H1 (cell line): ENCODE data around the gene DMWD. TPM values are rescaled to one million over a fixed set of nuclear protein-coding genes. Genes with fewer than 3 reads are reported as not detected.

ENCODE experiments used
- CTCF ChIA-PET: fragments of 300-600 bp; sonication (Branson Sonifier 250); formaldehyde crosslinking; loops from one replicate; lab custom pipeline; 2021; ENCODE audit not compliant: partially characterized antibody; lab: Charles Lee
- POLR2A ChIA-PET: fragments of 300-600 bp; sonication (Branson Sonifier 250); formaldehyde crosslinking; loops from one replicate; lab custom pipeline; 2021; ENCODE audit warnings: inconsistent platforms; ENCODE audit not compliant: partially characterized antibody; lab: Charles Lee
- DNase-seq, 2 experiments: peaks; one replicate each; pipeline versions ENCODE4 v3.0.0 to v3.0.0-alpha.2; 2010 to 2022; ENCODE audit warnings: low spot score in 2 of 2, low read depth in 1 of 2, mixed read lengths in 1 of 2
- FAIRE-seq: peaks from 2 replicates; lab custom pipeline; 2011; peaks lifted over from hg19 to GRCh38; lab: Jason Lieb, UNC
- H2AFZ ChIP-seq: 2 replicates; pipeline ENCODE4 v1.8.1; 2012; ENCODE audit warnings: low read length, inconsistent platforms
- H2AK5ac ChIP-seq: 2 replicates; pipeline ENCODE4 v1.6.1; 2013; ENCODE audit warnings: low read depth, low read length
- H2BK120ac ChIP-seq: replicated peaks from 2 replicates; pipeline ENCODE3; 2013; ENCODE audit warnings: low read depth, low read length, inconsistent platforms
- H2BK12ac ChIP-seq: 2 replicates; pipeline ENCODE4 v1.6.1; 2013; ENCODE audit warnings: low read depth, low read length
- H2BK15ac ChIP-seq: 2 replicates; pipeline ENCODE4 v1.6.1; 2013; ENCODE audit warnings: low read length
- H2BK20ac ChIP-seq: 2 replicates; pipeline ENCODE4 v1.6.1; 2013; ENCODE audit warnings: low read length
- H2BK5ac ChIP-seq: 2 replicates; pipeline ENCODE4 v1.6.1; 2013; ENCODE audit warnings: low read depth, low read length
- H3K14ac ChIP-seq: 2 replicates; pipeline ENCODE4 v1.6.1; 2013; ENCODE audit warnings: inconsistent platforms; ENCODE audit not compliant: insufficient read length
- H3K18ac ChIP-seq: 2 replicates; pipeline ENCODE4 v1.6.1; 2013; ENCODE audit warnings: low read length; ENCODE audit errors: extremely low read depth
- H3K23ac ChIP-seq: 2 replicates; pipeline ENCODE4 v1.6.1; 2013; ENCODE audit warnings: inconsistent platforms; ENCODE audit not compliant: insufficient read length
- H3K23me2 ChIP-seq: 2 replicates; pipeline ENCODE4 v1.6.1; 2013; ENCODE audit warnings: low read depth, low read length
- H3K27ac ChIP-seq: 2 replicates; pipeline ENCODE4 v1.6.1; 2011; ENCODE audit warnings: low read depth, low read length, inconsistent platforms
- H3K27me3 ChIP-seq, 4 experiments: replicated peaks in 1 of 4; 1 replicate in 1 of 4; 2 replicates in 3 of 4; pipeline versions ENCODE4 v1.6.1 to v1.8.1; 2011 to 2013; ENCODE audit warnings: low read length in 3 of 4, mild to moderate bottlenecking in 3 of 4, inconsistent platforms in 2 of 4, mixed read lengths in 2 of 4, moderate library complexity in 1 of 4; ENCODE audit not compliant: control insufficient read depth in 3 of 4, insufficient read depth in 3 of 4; ENCODE audit errors: extremely low read depth in 1 of 4
- H3K36me3 ChIP-seq, 4 experiments: 2 replicates each; pipeline versions ENCODE4 v1.6.1 to v1.8.1; 2011 to 2013; ENCODE audit warnings: mild to moderate bottlenecking in 4 of 4, low read length in 3 of 4, moderate library complexity in 2 of 4, control low read depth in 1 of 4, inconsistent platforms in 1 of 4; ENCODE audit not compliant: insufficient read depth in 4 of 4, control insufficient read depth in 2 of 4
- H3K4ac ChIP-seq: replicated peaks from 2 replicates; pipeline ENCODE3; 2013; ENCODE audit warnings: low read length, low read depth, mixed read lengths, inconsistent platforms; ENCODE audit not compliant: insufficient read length
- H3K4me1 ChIP-seq, 4 experiments: replicated peaks in 1 of 4; 1 replicate in 1 of 4; 2 replicates in 3 of 4; pipeline versions ENCODE4 v1.6.1 to v1.8.1; 2011 to 2013; ENCODE audit warnings: low read length in 3 of 4, inconsistent platforms in 2 of 4, mixed read lengths in 1 of 4; ENCODE audit not compliant: insufficient read depth in 4 of 4, control insufficient read depth in 3 of 4
- H3K4me2 ChIP-seq, 2 experiments: 2 replicates each; pipeline versions ENCODE4 v1.6.1 to v1.8.1; 2011 to 2013; ENCODE audit warnings: low read depth in 2 of 2, low read length in 2 of 2, control low read depth in 1 of 2, inconsistent platforms in 1 of 2, mild to moderate bottlenecking in 1 of 2; ENCODE audit not compliant: insufficient read depth in 1 of 2
- H3K4me3 ChIP-seq, 4 experiments: fragments of 200-600, 300-600 bp in 1 of 4; sonication (generic), shearing (Covaris generic), sonication (Bioruptor Twin) in 1 of 4; 2 replicates each; pipeline versions ENCODE4 v1.5.1 to v1.8.1; 2011 to 2016; ENCODE audit warnings: low read length in 4 of 4, low read depth in 3 of 4, control low read depth in 2 of 4, inconsistent platforms in 2 of 4, mild to moderate bottlenecking in 2 of 4, mixed read lengths in 1 of 4, moderate library complexity in 1 of 4; ENCODE audit not compliant: insufficient read depth in 2 of 4; ENCODE audit errors: extremely low read depth in 1 of 4
- H3K56ac ChIP-seq: replicated peaks from 2 replicates; pipeline ENCODE3; 2013; ENCODE audit warnings: low read depth, mild to moderate bottlenecking, mixed read lengths, low read length, inconsistent platforms; ENCODE audit not compliant: insufficient read length
- H3K79me1 ChIP-seq: 2 replicates; pipeline ENCODE4 v1.6.1; 2013; ENCODE audit warnings: low read depth, low read length, control low read depth
- H3K79me2 ChIP-seq, 2 experiments: 2 replicates each; pipeline versions ENCODE4 v1.6.1 to v1.8.1; 2012 to 2013; ENCODE audit warnings: low read length in 2 of 2, mild to moderate bottlenecking in 2 of 2, inconsistent platforms in 1 of 2; ENCODE audit not compliant: insufficient read depth in 2 of 2, control insufficient read depth in 1 of 2
- H3K9ac ChIP-seq, 4 experiments: replicated peaks in 1 of 4; 1 replicate in 1 of 4; 2 replicates in 3 of 4; pipeline versions ENCODE4 v1.6.1 to v1.8.1; 2011 to 2013; ENCODE audit warnings: low read depth in 3 of 4, low read length in 3 of 4, control low read depth in 2 of 4, mild to moderate bottlenecking in 2 of 4, moderate library complexity in 2 of 4, inconsistent platforms in 1 of 4; ENCODE audit errors: extremely low read depth in 1 of 4
- H3K9me3 ChIP-seq, 2 experiments: 2 replicates each; pipeline versions ENCODE4 v1.6.1 to v1.8.1; 2012 to 2013; ENCODE audit warnings: mild to moderate bottlenecking in 2 of 2, moderate library complexity in 2 of 2, control low read depth in 1 of 2, inconsistent platforms in 1 of 2, low read depth in 1 of 2, low read length in 1 of 2, mixed read lengths in 1 of 2; ENCODE audit not compliant: insufficient read depth in 2 of 2
- H4K20me1 ChIP-seq, 2 experiments: replicated peaks in 1 of 2; 2 replicates each; pipeline versions ENCODE3 to v1.8.1; 2011 to 2013; ENCODE audit warnings: inconsistent platforms in 2 of 2, low read length in 2 of 2, mild to moderate bottlenecking in 1 of 2; ENCODE audit not compliant: insufficient read depth in 2 of 2, control insufficient read depth in 1 of 2
- H4K5ac ChIP-seq: 2 replicates; pipeline ENCODE4 v1.6.1; 2013; ENCODE audit warnings: low read length, low read depth, mixed read lengths, inconsistent platforms; ENCODE audit not compliant: insufficient read length
- H4K8ac ChIP-seq: 2 replicates; pipeline ENCODE4 v1.8.0; 2013; ENCODE audit warnings: mild to moderate bottlenecking, moderate library complexity, low read length, inconsistent platforms; ENCODE audit not compliant: insufficient read depth; ENCODE audit errors: extremely low read depth
- H4K91ac ChIP-seq: replicated peaks from 2 replicates; pipeline ENCODE3; 2013; ENCODE audit warnings: low read length, mixed read lengths, inconsistent platforms; ENCODE audit not compliant: insufficient read length
- BRCA1 ChIP-seq: IDR thresholded peaks from 2 replicates; pipeline ENCODE4 v1.6.1; 2012; ENCODE audit warnings: low read depth, low read length, improper control_type of control experiment
- SP2 ChIP-seq: IDR thresholded peaks from 2 replicates; pipeline ENCODE4 v1.6.1; 2012; ENCODE audit warnings: mild to moderate bottlenecking, low read length, inconsistent platforms
- WGBS, 2 experiments: shearing (Covaris generic) in 1 of 2; methylation state at CpG; one replicate each; pipeline versions ENCODE4 v1.1.6 to v1.1.7; 2013 to 2015; ENCODE audit warnings: low lambda C conversion rate in 2 of 2, mixed read lengths in 2 of 2, inconsistent platforms in 1 of 2, low coverage in 1 of 2, missing lambda C conversion rate in 1 of 2; ENCODE audit not compliant: insufficient replicate concordance in 2 of 2, insufficient coverage in 1 of 2, insufficient read length in 1 of 2; ENCODE audit errors: extremely low coverage in 1 of 2, missing lambda C conversion rate in 1 of 2; 5-methylcytosine and 5-hydroxymethylcytosine counted together
- polyA plus RNA-seq, 7 experiments: library from polyadenylated mRNA; depleted of rRNA in 3 of 7; stranded (reverse) in 5 of 7; unstranded in 2 of 7; fragments of >200 nt in 5 of 7; fragments of 200-250 nt in 2 of 7; gene quantifications; 1 replicate in 5 of 7; 2 replicates in 1 of 7; 4 replicates in 1 of 7; pipeline versions ENCODE4 v1.2.1 to v1.2.3, GENCODE V29; 2011 to 2013; ENCODE audit warnings: missing spikeins in 2 of 7, mixed read lengths in 2 of 7
- total RNA-seq: library from RNA; stranded (reverse); fragmentation: NEBNext Ultra II Directional; extraction: Animal tissue kit (Norgen Biotek cat#: 25700); gene quantifications from 2 replicates; pipeline ENCODE4 v1.2.1, GENCODE V29; 2021

The DMWD gene
- total and polyA plus RNA-seq, 2 of the 8 experiments (the other 6 are each of a cell fraction or from before 2014, with no cell fraction given): 13.6 to 41.0 TPM

- Histone ChIP-seq H3K23ac (no peak overlapping the region), H2AFZ (no peak overlapping the region), H2BK12ac (no peak overlapping the region), H4K20me1 (peaks cover 2 to 12% of the 10 kb centered on the region in 2 experiments), H3K9ac (no peak overlapping the region), H2BK120ac (no peak overlapping the region), H4K8ac (no peak overlapping the region), H3K18ac (no peak overlapping the region), H3K14ac (no peak overlapping the region), H2BK15ac (no peak overlapping the region), H3K4me1 (peaks cover 0 to 16% (median 12%) of the 10 kb centered on the region in 4 experiments; a peak in 6 of 7 replicates), H2BK5ac (no peak overlapping the region), H3K23me2 (peaks cover 4% of the 10 kb centered on the region; the same call in 1 of the 2 replicates), H3K4ac (peak overlapping the region; percentile 7), H3K56ac (no peak overlapping the region), H3K4me3 (no peak overlapping the region), H3K27me3 (no peaks in the 10 kb centered on the region), H3K79me1 (no peaks in the 10 kb centered on the region; the same call in 1 of the 2 replicates), H3K79me2 (no peaks in the 10 kb centered on the region), H3K27ac (peak overlapping the region; percentile 24; the same call in 1 of the 2 replicates), H2BK20ac (no peak overlapping the region), H2AK5ac (no peak overlapping the region), H4K91ac (no peak overlapping the region), H3K4me2 (no peak overlapping the region), H4K5ac (no peak overlapping the region), H3K36me3 (peaks cover 18 to 49% (median 38%) of the 10 kb centered on the region in 4 experiments), H3K9me3 (no peaks in the 10 kb centered on the region)
- DNase-seq (no peak), FAIRE-seq (no peak)
- ChIA-PET CTCF (interaction anchor here (1.1 to 2.1 kb wide), 2 partner anchors 58 to 62 kb away, joined by 3 to 5 read pairs; no protein-coding TSS in a partner anchor), POLR2A (interaction anchor here (0.9 to 12.6 kb wide), 4 partner anchors 17 to 51 kb away, joined by 3 to 175 read pairs (median 6); partner anchors contain the start of genes DMPK and SIX5)
- 87% methylated on average over 6 of the region's 10 CpGs; no CpG with 5 or more reads in 1 of the 2 experiments for WGBS, 2 experiments
- no peak for TF ChIP-seq BRCA1
- no peak for TF ChIP-seq SP2
Measured at GRCh38 chr19:45821570-45821969, 28.9 kb upstream of the DMWD start.
